ENCODE results near the gene STMN3.

The STMN3 gene

GRCh38 chr20:63591147-63591533 is 62.1 kb downstream of the STMN3 start:
- CTCF ChIA-PET: no interaction called here
- DNase-seq (ENCODE audit: extremely low spot score): no peak
- no peak for TF ChIP-seq ZNF384 (IDR thresholded peaks at IDR 0.05)
- TF ChIP-seq SUZ12 (IDR thresholded peaks at IDR 0.05): no peak
- no peak for TF ChIP-seq FOXK2 (IDR thresholded peaks at IDR 0.05)
- TF ChIP-seq NFRKB (IDR thresholded peaks at IDR 0.05): no peak
- TF ChIP-seq HDGF (IDR thresholded peaks at IDR 0.05; ENCODE audit: borderline replicate concordance): no peak
- no peak for TF ChIP-seq TARDBP (IDR thresholded peaks at IDR 0.05)
- TF ChIP-seq SP1 (IDR thresholded peaks at IDR 0.05): no peak
- TF ChIP-seq PKNOX1 (IDR thresholded peaks at IDR 0.05): no peak
- TF ChIP-seq LEF1 (IDR thresholded peaks at IDR 0.05; ENCODE audit: borderline replicate concordance): no peak
- TF ChIP-seq ELF4 (IDR thresholded peaks at IDR 0.05): no peak
- TF ChIP-seq L3MBTL2 (conservative IDR thresholded peaks at IDR 0.05): no peak
- TF ChIP-seq ARNT (IDR thresholded peaks at IDR 0.05): no peak
- no peak for TF ChIP-seq BHLHE40 (IDR thresholded peaks at IDR 0.05; ENCODE audit: borderline replicate concordance)
- POLR2A ChIA-PET: interaction anchor here (1.3 kb wide), 1 partner anchor 16 kb away, joined by 5 read pairs; no protein-coding TSS in a partner anchor

GRCh38 chr20:63590218-63591146 is 62.7 kb downstream of the STMN3 start:
- DNase-seq (ENCODE audit: extremely low spot score): no peak
- CTCF ChIA-PET: no interaction called here
- TF ChIP-seq HDGF (IDR thresholded peaks at IDR 0.05; ENCODE audit: borderline replicate concordance): no peak
- no peak for TF ChIP-seq SP1 (IDR thresholded peaks at IDR 0.05)
- no peak for TF ChIP-seq CTBP1 (IDR thresholded peaks at IDR 0.05; ENCODE audit: borderline replicate concordance)
- TF ChIP-seq NFRKB (IDR thresholded peaks at IDR 0.05): no peak
- no peak for TF ChIP-seq SUZ12 (IDR thresholded peaks at IDR 0.05)
- TF ChIP-seq BHLHE40 (IDR thresholded peaks at IDR 0.05; ENCODE audit: borderline replicate concordance): no peak
- TF ChIP-seq LEF1 (IDR thresholded peaks at IDR 0.05; ENCODE audit: borderline replicate concordance): no peak
- TF ChIP-seq ARNT (IDR thresholded peaks at IDR 0.05): no peak
- TF ChIP-seq FOXM1 (IDR thresholded peaks at IDR 0.05; ENCODE audit: borderline replicate concordance): no peak
- no peak for TF ChIP-seq L3MBTL2 (conservative IDR thresholded peaks at IDR 0.05)
- TF ChIP-seq ZNF384 (IDR thresholded peaks at IDR 0.05): no peak
- no peak for TF ChIP-seq FOXA1 (IDR thresholded peaks at IDR 0.05)
- TF ChIP-seq FOXK2 (IDR thresholded peaks at IDR 0.05): no peak
- TF ChIP-seq ELF4 (IDR thresholded peaks at IDR 0.05): no peak
- TF ChIP-seq PKNOX1 (IDR thresholded peaks at IDR 0.05): no peak
- no peak for TF ChIP-seq TARDBP (IDR thresholded peaks at IDR 0.05)
- POLR2A ChIA-PET: no interaction called here
